Adipocyte (in vitro differentiated cells): Measurements from ENCODE around the gene RPTN.

Source experiments
- DNase-seq: peaks from one replicate; pipeline ENCODE4 v3.0.0-alpha.2; 2015; ENCODE audit warnings: low read depth
- H3K27me3 ChIP-seq: replicated peaks from 2 replicates; pipeline ENCODE4 v1.7.0; 2013; ENCODE audit warnings: mild to moderate bottlenecking, low read length, moderate library complexity; ENCODE audit not compliant: control insufficient read depth, insufficient read depth
- H3K36me3 ChIP-seq: 2 replicates; pipeline ENCODE4 v1.7.0; 2013; ENCODE audit warnings: low read length, mild to moderate bottlenecking, moderate library complexity; ENCODE audit not compliant: control insufficient read depth, insufficient read depth, severe bottlenecking
- H3K4me1 ChIP-seq: 2 replicates; pipeline ENCODE4 v1.7.0; 2013; ENCODE audit warnings: mild to moderate bottlenecking, low read length, moderate library complexity; ENCODE audit not compliant: control insufficient read depth, insufficient read depth
- H3K4me3 ChIP-seq: 2 replicates; pipeline ENCODE4 v1.7.0; 2013; ENCODE audit warnings: mild to moderate bottlenecking, low read length, moderate library complexity
- H3K9ac ChIP-seq: 2 replicates; pipeline ENCODE4 v1.7.0; 2013; ENCODE audit warnings: mild to moderate bottlenecking, low read length, moderate library complexity
- H3K9me3 ChIP-seq: 2 replicates; pipeline ENCODE4 v1.7.0; 2013; ENCODE audit warnings: mild to moderate bottlenecking, low read length, moderate library complexity; ENCODE audit not compliant: control insufficient read depth

RPTN gene

GRCh38 chr1:152109998-152110294 lies 49.1 kb downstream of the RPTN start:
- Histone ChIP-seq H3K27me3 (peaks cover 81% of the 10 kb centered on the region), H3K4me1 (peaks cover 38% of the 10 kb centered on the region), H3K9me3 (peaks cover 14% of the 10 kb centered on the region), H3K36me3 (no peaks in the 10 kb centered on the region), H3K4me3 (peak overlapping the region; percentile 73), H3K9ac (no peak overlapping the region)
- no peak for DNase-seq

DNA sequence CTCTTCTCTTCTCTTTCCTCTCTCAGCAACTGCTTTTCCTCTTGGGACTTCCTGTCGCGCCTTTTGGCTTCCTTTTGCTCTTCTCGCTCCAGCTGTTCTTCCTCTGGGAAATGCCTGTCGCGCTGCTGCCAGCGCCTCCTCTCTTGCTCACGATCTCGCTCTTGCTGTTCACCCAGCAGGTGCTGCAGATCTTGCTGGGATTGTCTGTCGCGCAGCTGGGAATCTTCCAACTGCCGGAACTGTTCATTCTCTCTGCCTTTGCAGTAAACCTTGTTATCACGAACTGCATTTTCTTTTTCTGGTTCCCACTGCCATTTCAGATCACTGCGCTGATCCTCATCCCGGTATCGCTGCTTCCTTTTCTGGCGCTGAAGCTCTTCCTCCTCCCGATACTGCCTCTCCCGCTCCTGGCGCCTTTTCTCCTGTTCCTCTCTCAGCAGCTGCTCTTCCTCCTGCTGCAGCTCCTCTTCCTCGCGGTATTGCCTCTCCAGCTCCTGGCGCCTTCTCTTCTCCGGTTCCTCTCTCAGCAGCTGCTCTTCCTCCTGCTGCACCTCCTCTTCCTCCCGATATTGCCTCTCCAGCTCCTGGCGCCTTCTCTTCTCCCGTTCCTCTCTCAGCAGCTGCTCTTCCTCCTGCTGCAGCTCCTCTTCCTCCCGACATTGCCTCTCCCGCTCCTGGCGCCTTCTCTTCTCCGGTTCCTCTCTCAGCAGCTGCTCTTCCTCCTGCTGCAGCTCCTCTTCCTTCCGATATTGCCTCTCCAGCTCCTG lies 49.6 kb downstream of the RPTN start:
- Histone ChIP-seq H3K27me3 (peaks cover 81% of the 10 kb centered on the region), H3K9ac (no peak overlapping the region), H3K36me3 (no peaks in the 10 kb centered on the region), H3K4me3 (peak overlapping the region; percentile 73), H3K4me1 (peaks cover 38% of the 10 kb centered on the region), H3K9me3 (peaks cover 14% of the 10 kb centered on the region)
- DNase-seq = peak; percentile 26

DNA sequence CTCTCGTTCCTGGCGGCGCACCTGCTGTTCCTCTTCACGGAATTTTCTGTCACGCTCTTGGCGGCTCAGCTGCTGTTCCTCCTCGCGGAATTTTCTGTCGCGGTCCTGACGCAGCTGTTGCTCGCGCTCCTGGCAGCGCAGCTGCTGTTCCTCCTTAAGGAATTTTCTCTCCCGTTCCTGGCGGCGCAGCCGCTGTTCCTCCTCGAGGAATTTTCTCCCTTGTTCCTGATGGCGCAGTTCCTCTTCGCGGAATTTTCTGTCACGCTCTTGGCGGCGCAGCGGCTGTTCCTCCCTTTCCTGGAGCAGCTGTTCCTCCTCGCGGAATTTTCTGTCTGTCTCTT lies 50.2 kb downstream of the RPTN start:
- H3K9ac ChIP-seq = no peak overlapping the region
- H3K4me1 ChIP-seq = peaks cover 38% of the 10 kb centered on the region
- peak; percentile 3 for DNase-seq
- H3K27me3 ChIP-seq = peaks cover 79% of the 10 kb centered on the region
- peaks cover 14% of the 10 kb centered on the region for H3K9me3 ChIP-seq
- no peaks in the 10 kb centered on the region for H3K36me3 ChIP-seq
- peak overlapping the region; percentile 73 for H3K4me3 ChIP-seq

DNA sequence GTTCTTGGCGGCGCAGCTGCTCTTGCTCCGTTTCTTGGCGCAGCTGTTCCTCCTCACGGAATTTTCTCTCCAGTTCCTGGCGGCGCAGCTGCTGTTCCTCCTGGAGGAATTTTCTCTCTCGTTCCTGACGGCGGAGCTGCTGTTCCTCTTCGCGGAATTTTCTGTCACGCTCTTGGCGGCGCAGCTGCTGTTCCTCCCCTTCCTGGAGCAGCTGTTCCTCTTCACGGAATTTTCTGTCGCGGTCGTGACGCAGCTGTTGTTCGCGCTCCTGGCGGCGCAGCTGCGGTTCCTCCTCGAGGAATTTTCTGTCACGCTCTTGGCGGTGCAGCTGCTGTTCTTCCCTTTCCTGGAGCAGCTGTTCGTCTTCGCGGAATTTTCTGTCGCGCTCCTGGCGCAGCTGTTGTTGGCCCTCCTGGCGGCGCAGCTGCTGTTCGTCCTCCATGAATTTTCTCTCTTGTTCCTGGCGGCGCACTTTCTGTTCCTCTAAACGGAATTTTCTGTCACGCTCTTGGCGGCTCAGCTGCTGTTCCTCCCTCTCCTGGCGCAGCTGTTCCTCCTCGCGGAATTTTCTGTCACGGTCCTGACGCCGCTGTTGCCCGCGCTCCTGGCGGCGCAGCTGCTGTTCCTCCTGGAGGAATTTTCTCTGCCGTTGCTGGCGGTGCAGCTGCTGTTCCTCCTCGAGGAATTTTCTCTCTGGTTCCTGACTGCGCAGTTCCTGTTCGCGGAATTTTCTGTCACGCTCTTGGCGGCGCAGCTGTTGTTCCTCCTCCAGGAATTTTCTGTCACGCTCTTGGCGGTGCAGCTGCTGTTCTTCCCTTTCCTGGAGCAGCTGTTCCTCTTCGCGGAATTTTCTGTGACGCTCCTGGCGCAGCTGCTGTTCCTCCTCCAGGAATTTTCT lies 50.8 kb downstream of the RPTN start:
- Histone ChIP-seq H3K27me3 (peaks cover 77% of the 10 kb centered on the region), H3K9ac (no peak overlapping the region), H3K36me3 (no peaks in the 10 kb centered on the region), H3K9me3 (peaks cover 14% of the 10 kb centered on the region), H3K4me3 (peak overlapping the region; percentile 73), H3K4me1 (peaks cover 38% of the 10 kb centered on the region)
- peak; percentile 4 for DNase-seq

DNA sequence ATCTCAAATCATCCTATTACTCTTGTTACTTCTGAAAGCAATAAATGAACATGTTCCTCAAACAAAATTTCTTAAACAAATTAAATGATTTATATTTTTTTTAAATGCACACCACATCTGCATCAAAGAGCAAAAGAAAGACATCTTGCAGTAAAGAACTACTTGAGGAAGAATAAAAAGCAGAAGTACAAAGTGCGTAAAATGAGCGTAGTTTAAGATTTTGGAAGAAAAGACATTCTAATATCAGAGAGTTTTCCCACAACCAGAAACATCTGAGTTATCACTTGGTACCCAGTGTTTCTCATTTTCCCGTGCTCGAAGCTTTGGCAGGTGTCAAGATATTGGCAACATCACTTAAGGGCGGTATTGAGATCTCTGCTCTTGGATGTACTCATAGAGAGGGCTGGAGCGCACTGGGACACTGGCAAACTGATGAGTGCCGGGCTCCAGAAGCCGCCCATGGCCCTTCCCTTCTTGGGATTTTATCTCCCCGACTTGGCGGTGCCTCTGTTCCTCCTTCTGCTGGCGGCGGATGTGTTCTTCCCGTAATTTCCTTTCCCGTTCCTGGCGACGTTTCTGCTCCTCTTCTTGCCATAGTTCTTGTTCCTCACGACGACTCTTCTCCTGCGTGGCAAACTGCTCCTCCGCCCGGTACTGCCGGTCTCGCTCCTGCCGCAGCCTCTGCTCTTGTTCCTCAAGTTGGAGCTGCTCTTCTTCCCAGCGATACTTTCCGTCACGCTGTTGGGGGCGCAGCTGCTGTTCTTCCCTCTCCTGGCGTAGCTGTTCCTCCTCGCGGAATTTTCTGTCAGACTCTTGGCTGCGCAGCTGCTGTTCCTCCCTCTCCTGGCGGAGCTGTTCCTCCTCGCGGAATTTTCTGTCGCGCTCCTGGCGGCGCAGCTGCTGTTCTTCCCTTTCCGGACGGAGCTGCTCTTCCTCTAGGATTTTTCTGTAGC lies 51.7 kb downstream of the RPTN start:
- DNase-seq = no peak
- H3K27me3 ChIP-seq = peaks cover 77% of the 10 kb centered on the region

DNA sequence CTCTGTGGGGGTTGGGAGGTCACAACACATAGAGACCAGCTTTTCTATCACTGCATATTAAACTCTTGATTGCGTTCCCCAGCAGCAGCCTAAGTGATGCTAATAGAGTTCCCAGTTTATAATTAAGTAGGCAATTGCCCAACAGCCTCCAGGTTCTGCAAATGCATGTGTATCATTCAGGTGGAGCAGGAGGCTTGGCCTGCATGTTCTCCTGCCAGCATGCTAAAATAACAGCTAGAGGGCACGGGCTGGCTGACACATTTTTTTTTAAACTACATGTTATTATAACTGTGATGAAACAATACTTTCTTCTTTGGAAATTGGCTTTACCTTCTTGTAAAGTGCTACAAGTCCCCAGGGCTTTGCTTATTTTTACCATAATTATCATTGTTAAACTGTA lies 54.2 kb downstream of the RPTN start:
- peaks cover 83% of the 10 kb centered on the region for H3K27me3 ChIP-seq
- no peak overlapping the region for H3K9ac ChIP-seq
- peaks cover 14% of the 10 kb centered on the region for H3K9me3 ChIP-seq
- no peak overlapping the region for H3K4me3 ChIP-seq
- no peaks in the 10 kb centered on the region for H3K36me3 ChIP-seq
- no peak for DNase-seq
- H3K4me1 ChIP-seq = peaks cover 13% of the 10 kb centered on the region

More for the DNA sequence above, 51.7 kb downstream of the RPTN start:
- H3K9ac ChIP-seq = no peak overlapping the region
- peak overlapping the region; percentile 73 for H3K4me3 ChIP-seq
- no peaks in the 10 kb centered on the region for H3K36me3 ChIP-seq
- peaks cover 14% of the 10 kb centered on the region for H3K9me3 ChIP-seq
- peaks cover 34% of the 10 kb centered on the region for H3K4me1 ChIP-seq
